DOHH2 (cell line): ENCODE data around the gene RAET1L.

Experiments
- EZH2phosphoT487 ChIP-seq: fragments of 200-600 bp; sonication (generic); IDR thresholded peaks from 2 replicates; pipeline ENCODE4 v1.6.1; 2017; ENCODE audit warnings: borderline replicate concordance, mild to moderate bottlenecking, antibody characterized with exemption, low read length, moderate library complexity, mixed read lengths
- TF ChIP-seq, protein P1 (sequence below): fragments of 200-600 bp; sonication (generic); IDR thresholded peaks from one replicate; pipeline ENCODE4 v1.5.1; 2014; ENCODE audit warnings: antibody characterized with exemption, mild to moderate bottlenecking, low read depth, low read length; ENCODE audit not compliant: poor library complexity, severe bottlenecking

- TF ChIP-seq, protein P1, sequence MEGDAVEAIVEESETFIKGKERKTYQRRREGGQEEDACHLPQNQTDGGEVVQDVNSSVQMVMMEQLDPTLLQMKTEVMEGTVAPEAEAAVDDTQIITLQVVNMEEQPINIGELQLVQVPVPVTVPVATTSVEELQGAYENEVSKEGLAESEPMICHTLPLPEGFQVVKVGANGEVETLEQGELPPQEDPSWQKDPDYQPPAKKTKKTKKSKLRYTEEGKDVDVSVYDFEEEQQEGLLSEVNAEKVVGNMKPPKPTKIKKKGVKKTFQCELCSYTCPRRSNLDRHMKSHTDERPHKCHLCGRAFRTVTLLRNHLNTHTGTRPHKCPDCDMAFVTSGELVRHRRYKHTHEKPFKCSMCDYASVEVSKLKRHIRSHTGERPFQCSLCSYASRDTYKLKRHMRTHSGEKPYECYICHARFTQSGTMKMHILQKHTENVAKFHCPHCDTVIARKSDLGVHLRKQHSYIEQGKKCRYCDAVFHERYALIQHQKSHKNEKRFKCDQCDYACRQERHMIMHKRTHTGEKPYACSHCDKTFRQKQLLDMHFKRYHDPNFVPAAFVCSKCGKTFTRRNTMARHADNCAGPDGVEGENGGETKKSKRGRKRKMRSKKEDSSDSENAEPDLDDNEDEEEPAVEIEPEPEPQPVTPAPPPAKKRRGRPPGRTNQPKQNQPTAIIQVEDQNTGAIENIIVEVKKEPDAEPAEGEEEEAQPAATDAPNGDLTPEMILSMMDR = no peak
- TF ChIP-seq EZH2phosphoT487 = no peak
Measured at GRCh38 chr6:150057501-150057951, 32.2 kb upstream of the RAET1L start.
